KG1 (cell line): ENCODE data around the gene BLTP3A.

ENCODE experiments used
- DNase-seq: peaks from one replicate; lab custom pipeline; 2025; lab: John Stamatoyannopoulos, UW

BLTP3A gene

GRCh38 chr6:34832942-34833341 lies 41.1 kb downstream of the BLTP3A start:
- no peak for DNase-seq

GRCh38 chr6:34834789-34835518 lies 43.1 kb downstream of the BLTP3A start:
- DNase-seq, result no peak

GRCh38 chr6:34836008-34836407 lies 44.1 kb downstream of the BLTP3A start:
- DNase-seq, result no peak

GRCh38 chr6:34836451-34836850 lies 44.6 kb downstream of the BLTP3A start:
- DNase-seq, result no peak

- no peak for DNase-seq
These were observed 45.6 kb downstream of the BLTP3A start for GRCh38 chr6:34837528-34837927.

GRCh38 chr6:34839666-34840352 lies 47.9 kb downstream of the BLTP3A start:
- no peak for DNase-seq
